Measurements from ENCODE around the gene LAMB3.

The LAMB3 gene

DNA sequence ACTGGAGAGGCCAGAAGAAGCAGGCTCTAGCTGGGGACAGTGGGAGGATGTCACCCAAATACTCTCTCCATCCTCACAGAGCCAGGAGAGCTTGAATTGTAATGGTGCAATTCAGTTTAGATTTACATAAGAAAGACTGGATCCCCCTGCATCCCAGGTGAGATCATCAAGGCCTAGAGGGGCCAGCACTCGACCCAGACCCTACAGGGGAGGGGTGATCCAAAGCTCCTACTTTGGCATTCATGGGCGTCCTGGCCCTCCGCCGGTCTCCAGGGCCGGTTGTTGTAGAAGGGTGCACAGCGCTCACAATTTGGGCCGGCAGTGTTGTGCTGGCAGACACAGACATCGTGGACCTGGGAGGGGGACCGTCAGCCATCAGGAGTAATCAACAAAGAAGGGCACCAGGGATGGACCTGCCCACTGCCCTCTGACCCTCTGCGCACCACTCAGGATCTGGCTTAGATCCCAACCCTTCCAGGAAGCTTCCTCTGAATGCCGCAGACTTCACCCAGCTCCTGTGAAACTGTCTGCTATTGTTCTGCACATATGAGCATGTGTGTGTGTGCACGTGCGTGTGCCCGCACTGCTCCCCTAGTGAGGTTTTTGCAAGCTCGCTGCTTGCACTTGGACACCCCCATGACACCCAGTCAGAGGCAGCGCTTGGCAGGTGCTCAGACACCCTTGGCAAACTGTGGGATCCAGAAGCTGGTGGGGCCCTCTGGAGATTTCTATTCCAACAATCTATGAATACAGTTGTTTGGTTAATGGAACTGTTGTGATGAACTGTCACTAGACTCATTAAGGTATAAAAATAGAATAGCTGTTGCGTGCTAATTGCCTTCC, 21.6 kb downstream of the LAMB3 start:
- no peak for DNase-seq

DNA sequence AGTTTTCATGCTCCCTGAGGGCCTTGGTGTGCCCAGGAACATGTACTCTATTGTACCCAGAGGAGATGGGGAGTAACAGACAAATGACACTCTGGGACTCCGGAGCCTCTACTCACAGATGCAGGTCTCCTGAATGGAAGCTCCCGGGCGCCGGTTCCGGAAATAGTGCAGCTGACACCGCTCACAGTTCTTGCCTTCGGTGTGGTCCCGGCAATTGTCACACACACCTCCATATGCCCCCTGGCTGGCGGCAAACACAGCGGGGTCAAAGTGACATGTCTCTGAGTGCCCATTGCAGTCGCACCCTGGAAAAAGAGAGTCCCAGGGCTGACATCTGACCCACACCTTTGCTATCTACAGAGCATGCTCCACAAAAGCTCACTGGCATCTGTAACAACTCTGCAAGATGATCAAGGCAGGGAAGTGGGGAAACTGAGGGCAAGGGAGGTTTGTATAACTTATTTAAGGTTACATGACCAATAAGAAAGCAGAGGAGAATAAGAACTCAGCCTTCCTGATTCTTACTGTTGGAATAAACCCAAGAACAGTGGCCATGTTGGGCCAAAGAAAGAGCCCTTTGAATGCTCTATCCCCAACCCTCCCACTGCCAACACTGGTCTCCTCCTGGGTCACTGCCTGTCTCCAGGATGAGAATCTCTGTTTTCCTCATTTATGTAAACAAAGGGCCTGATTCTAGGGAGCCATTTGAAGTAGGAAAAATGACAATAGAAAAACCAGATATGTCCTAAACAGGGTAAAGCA, 22.4 kb downstream of the LAMB3 start:
- DNase-seq = no peak

DNA sequence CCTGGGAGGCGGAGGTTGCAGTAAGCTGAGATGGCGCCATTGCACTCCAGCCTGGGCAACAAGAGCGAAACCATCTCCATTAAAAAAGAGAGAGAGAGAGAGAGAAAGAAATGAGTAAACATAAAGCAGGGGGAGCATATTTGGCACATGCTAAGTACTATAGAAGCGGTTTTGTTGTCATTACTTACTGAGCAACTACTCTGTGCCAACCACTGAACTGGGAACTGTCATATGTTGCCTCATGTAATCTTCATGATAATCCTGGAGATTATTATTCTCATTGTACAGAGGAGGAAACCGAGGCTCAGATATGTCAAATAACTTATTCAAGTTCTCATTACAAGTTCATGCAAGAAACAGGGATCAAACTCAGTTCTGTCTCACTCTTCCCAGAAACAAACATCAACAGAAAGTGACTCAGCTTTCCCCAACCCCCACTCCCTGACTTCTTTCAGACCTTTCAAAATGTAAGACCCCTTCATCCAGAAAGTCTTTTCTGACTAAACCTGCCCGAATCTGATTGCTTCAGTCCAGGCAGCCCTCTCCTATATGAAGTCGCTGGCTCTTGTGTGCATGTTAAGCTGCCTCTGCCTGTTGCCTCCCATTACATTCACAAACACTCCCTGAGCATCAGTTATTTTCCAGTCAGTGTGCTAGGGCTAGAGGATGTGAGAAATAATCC, 23.5 kb downstream of the LAMB3 start:
- no peak for DNase-seq

DNA sequence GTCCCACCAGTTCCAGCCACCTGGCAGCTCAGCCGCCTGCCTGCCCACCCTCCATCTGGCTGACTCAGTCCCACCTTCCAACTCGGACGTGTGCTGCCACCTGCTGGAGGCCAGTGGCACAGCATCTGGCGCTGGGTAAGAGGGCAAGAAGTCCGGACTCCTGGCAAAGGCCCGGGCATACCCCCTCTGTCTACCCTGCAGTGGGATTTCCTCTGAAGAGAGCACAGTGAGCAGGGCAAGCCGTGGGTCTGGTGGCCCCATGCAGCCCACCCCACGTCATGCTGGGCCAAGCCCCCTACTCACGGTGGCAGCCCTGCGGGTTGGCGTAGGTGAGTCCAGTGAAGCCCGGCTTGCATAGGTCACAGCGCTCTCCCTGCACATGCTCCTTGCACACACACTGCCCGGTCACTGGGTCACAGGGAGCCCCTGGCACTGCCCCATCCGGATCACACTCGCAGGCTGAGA, 24.5 kb downstream of the LAMB3 start:
- DNase-seq = peak; percentile 59 to 73 (median 66)

DNA sequence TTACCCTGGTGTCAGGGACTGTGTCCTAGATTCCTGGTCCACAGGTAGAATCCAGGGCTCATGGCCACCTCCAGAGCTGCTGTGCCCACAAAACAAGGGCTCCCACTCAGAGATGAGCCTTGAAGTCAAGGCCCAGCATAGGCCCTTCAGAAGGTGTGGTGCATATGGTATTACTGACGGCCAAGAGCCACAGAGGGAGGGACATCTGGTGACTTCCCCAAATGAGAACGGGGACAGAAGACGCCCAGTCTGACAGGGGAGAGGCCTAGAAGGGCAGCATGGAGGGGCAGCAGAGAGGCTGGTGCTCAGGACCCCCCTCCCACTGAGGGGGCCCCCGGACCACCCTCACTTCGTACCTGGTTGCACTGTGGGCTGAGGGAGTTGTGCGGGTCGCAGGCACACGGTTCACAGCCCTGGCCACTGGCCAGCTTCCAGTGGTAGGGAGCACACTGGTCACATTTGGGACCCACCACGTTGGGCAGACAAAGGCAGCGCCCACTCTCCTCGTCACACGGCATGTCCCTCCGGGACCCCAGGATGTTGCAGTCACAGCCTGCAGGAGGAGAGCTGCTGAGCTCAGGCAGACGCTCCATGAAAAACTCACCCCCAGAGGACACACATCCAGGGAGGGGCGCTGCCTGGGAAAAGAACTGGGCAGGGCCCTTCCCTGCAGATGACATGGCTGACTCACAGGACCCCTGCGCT, 25.0 kb downstream of the LAMB3 start:
- DNase-seq = no peak

DNA sequence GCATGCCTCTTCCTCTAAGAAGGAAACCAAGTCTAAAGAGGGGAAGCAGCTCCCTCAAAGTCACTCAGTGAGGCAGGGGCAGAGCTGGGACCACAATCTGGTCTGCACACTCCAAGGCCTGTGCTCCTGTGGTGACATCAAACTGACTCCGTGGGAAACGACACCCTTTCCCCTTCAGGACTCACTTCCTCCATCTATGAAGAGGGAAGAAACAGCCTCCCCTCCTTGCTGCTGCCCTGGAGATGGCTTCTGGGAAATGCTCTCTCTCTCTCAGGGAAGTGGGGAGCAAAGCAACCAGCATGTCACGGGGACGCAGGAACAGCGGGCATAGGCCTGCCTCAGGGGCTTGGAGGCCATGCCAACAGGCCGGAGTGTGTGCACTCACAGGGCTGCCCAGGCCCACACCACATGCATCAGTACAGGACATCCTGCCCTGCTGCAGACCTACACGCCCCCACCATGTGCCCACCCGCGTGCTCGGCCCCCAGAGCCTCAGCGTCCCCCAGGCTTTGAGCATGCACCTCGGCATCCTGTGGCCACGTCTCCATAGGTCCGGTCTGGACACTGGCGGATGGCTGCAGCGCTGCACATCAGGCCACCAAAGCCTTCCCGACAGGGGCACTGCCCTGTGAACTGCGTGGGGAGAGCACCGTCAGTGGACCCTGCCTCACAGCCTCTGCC, 25.7 kb downstream of the LAMB3 start:
- DNase-seq = no peak

DNA sequence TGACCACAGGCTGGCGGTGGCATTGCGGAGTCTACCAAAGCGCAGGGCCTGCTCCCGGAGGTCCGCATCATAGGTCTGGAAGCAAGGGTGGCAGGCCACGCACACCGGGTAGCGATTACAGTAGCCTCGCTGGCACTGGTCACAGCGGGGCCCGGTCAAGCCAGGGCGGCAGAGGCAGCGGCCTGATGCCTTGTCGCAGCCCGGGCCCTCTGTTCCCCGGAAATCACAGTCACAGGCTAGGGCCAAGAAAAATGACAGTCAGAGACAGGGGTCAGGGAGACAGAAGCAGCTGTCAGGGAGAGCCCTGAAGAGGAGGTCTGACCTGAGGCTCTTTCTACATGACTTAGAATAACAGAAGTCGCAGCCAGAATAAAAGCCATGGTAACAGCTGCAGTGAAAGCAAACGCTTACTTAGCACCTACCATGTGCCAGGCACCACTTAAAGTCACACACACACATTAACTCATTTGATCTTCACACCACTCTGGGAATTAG, 26.4 kb downstream of the LAMB3 start:
- no peak for DNase-seq

DNA sequence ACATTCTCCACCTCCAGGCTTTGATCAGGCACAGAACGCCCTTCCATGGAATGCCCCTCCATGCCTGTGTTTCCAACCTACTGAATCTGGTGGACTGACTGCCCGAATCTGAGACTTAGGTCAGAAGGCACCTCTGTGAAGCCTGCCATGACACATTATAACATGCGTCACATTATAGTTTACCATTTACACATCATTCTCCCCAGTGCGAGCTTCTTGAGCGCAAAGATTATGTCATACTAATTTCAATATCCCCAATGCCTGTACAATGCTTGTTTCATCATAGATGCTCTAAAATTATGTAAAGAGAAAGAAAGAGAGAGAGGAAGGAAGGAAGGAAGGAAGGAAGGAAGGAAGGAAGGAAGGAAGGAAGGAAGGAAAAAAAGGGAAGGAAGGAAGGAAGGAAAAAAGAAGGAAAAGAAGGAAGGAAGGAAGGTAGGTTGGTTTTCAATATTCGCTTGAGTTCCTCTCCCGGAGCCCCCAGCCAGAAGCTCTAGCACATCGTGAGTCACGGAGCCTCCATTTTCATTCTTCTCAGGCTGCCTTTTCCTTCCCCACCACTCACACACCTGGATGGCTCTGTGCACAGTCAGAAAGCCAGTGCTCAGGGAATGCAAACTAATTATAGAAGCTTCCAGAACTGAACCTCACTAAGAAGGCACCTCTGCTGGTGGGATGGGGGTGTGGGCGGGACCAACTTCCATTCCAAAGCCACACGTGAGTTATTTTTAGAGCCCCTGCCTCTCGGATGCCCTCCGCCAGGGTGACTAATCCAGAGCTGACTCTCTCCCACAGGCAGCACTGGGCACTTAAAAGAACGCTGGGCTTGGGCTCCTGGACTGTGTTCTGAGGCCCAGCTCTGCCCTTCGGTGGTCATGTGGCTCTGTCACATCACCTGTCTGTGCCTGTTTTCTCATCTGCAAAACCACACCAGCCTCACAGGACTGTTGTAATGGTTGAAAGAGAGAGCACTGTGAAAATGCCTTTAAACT, 27.4 kb downstream of the LAMB3 start:
- DNase-seq = no peak

DNA sequence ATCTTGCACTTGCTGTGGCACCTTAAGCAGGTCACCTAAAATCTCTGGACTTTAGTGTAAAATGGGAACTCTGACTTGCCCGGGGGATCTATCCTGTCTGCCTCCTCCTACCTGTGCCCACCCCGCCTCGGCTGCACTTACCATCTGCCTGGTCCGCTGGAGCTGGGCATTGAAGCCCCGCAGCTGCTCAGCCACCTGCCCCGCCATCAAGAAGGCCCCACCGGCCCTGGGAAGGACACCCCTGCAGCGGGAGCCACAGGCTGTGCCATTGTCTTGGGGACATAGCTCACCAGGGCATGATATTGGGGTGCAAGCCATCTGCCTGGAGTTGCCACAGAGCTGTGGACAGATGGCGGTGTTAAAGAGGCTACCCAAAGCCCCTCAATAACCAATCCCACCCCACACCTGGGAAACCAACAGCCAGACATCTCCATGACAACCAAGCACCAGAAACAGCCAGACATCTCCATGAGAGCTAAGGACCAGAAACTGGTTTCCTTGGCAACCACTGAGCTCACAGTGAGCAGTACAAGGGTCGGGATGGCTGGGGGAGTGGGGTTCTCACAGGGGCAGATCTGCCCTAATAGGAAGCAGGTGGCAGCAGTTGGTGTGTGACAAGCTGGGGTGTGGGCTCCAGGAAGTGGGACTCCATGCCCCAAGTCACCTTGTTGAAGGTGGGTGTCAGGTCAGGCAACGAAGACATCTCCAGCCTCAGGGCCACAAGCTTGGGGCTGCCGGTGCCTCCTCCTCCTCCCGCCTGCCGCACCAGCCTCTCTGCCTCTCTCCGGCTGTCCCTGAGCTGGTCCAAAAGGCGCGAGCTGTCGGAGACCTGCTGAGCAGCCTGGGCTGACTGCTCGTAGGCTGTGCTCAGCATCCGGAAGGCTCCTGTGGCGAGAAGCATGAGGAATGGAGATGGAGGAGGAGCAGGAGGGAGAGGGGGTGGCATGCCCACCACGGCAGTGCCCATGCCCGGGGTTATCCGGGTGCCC, 29.1 kb downstream of the LAMB3 start:
- no peak for DNase-seq

DNA sequence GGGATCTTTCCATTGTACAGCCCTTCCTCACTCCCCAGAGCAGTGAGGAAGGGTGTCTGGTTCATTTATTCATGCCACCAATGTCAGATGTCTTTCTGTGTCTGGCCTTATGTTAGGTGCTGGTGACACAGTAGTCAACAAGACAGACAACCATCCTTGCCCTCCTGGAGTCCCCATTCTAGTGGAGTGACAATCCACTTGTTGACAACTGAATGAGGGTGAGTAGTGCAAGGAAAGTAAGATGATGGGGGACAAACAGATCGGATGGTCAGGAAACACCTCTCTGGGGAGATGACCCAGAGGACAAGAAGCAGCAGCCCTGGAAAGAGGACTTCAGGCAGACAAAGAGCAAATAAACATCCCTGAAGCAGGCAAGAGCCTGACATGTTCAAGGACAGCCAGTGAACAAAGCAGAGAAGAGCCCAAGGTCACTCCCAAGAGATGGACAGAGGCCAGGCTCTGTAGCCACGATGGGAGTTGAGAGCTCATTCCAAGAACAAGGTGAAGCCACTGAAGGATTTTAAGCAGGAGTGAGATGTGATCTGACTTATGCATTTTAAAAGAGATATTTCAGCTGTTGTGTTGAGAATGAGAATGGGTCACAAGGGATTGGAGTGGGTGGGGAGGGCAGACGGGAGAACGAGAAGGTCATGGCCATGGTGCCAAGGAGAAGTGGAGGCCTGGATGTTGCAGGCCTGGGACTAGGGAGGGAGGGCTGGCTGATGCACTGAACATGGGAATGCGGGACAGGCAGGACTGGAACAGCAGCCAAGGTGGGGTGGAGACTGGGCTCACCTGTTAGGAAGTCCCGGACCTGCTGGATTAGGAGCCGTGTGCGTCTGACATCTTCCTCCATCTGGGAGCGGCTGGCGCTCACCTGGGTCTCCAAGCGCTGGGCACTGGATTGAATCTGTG, 30.2 kb downstream of the LAMB3 start:
- DNase-seq = no peak

DNA sequence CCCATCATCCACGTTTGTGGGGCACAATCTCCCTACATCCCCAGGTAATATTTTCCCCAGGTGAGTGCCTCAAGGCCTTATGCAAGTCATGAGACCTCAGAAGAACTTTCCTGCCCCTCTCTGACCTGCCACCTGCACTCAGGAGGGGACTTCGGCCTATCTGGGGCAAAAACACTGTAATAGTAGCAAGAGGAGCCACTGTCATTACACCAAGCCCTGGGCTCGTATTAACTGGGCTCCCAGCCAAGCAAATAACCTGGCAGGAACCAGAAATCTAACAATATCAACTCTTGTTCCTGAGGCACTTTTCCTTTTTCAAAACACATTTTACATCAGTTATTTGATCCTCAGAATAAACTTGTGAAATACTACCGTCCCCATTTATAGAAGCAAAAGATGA, 30.9 kb downstream of the LAMB3 start:
- no peak for DNase-seq

DNA sequence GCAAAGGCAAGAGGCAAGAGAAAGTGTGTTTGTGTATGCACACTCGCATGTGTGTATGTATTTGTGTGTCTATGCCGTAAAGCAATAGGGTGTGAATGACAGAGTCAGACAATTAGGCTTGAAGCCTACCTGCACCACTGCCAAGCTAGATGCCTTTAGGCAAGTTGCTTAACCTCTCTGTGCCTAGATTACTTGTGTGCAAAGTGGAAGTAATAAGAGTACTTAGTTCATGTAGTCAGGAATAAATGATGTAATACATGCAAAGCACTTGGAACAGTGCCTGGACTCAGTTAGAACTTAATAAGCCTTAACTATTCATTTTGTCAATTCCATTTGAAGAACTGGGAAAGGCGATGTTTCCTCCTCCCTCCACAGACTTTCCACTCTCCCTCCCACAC, 31.7 kb downstream of the LAMB3 start:
- DNase-seq = no peak

DNA sequence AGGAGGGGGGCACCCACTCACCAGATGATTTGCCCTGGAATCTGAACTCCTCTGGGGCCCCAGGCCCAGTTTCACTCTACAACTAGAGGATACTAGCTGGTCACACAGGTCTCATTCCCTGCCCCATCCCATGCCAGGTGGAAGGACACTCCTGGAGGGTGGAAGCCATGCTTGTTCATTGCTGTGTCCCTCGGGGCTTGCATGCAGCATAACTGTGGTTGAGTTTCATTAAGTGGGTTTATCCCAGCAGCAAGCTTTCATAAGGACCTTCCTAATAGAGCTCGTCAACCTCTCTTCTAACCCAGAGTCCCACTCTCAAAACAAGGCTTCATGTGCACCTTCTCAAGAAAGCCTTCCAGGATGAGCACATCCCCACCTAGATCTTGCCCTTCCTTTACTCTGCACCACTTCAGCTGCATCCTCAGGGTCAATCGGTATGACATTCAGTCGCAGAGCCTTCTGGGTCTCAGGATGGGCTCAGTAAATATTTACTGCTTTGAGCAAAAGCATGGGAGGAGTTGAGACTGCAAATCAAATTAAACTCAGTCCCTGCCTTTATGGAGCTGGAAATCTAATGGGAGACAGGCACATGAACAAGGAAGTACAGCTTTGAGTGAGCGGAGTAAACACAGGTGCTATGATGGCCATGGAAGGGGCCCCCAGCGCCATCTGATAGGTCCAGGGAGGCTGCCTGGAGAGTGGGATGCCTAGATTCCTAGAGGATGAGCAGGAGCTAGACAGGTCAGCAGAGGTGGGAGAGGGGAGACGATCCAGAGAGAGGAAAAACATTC, 32.3 kb downstream of the LAMB3 start:
- DNase-seq = no peak

DNA sequence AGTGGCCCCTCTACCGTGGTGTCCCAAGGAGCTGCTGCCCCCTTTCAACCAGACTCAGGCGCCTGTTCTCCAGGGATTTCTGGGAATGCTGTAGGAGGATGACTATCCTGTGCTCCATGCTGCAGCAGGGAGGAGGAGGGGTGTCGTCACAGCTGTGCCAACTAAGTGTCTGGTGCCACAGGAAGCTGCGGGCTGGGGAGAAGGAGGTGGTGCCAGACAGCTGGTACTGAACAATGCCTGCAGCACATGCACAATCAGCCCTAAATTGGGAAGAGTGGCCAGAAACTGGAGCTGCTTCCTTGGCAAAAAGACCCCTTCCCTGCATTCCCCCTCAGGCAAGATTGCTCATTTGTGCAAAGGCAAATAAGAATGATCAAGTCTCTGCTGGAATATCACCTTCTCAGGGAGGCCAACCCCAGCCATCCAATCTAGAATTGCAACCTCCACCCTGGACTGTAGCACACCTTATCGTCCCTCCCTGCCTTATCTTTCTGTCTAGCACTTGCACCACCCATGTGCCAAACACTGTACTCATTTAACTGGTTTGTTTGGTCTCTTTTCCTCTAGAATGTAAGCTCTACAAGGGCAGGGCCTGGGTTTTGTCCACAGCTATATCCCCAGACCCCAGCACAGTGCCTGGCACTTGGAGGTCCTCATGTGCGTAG, 33.3 kb downstream of the LAMB3 start:
- DNase-seq = no peak

DNA sequence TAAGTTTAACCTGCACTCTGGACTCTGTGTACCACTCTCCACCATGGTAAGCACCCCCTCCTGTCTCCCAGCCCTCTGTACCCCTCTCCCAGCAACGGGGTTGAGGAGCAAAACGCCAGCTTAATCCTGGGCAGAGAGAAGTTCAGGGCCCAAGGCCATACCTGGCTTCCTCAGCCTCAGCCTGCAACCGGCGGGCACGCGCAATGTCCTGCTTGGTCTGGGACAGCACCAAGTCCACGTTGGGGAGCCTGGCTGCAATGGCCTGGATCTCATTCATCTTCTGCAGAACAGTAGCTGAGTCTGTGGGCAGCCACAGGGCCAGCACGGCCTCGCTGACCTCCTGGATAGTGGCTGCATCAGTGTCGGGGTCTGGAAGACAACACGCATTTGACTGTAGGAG, 33.9 kb downstream of the LAMB3 start:
- DNase-seq = no peak

DNA sequence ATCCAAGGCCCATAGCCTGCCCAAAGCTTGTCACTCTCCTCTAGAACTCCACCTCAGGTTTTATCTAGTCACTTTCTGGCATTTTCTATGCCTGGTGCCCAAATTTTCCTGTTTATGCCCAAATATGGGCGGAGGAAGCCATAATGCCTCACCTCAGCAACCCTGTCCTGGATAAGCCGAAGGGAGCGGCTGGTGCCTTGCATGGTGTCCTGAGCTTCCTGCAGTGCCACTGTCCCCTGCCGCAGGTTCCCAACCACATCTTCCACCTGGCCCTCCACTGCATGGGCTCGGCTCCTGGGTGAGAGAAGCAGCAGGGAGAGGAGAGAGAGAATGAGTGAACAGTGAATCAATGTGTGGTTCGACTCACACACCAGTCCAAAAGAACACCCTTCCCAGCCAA, 34.5 kb downstream of the LAMB3 start:
- DNase-seq = no peak

DNA sequence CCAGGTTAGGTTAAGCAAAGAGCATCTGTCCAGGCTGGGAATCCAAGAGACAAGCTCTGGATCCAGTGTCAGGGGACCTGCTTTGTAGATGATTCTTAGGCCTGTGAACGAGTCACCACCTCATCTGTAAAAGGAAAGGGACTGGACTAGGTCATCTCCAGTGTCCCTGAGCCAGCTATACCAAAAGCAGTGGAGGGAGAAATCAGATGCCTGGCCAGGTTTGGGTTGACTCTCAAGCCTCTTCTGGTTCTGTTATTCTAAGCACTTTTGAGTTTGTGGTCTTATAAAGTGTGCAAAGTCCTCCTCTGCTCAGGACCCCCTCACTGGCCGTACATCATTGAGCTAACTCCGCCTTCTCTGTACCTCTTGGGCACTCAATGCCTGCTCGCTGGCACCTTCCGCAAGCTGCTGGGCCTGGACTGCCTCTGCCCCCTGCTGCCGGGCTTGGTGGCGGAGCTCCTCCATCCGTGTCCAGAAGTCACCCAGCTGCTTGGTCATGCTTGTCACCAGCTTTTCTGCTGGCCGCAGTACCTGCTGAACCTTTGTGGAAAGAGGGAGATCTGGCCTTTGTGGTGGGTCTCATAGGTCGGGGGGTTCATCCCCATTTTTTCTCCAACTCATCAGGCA, 35.1 kb downstream of the LAMB3 start:
- no peak for DNase-seq

Data from activated naive CD4-positive, alpha-beta T cell (primary cell).